Measurements from ENCODE around the gene KCNT2. TPM values are rescaled to one million over a fixed set of nuclear protein-coding genes. Genes with fewer than 3 reads are reported as not detected.

KCNT2 gene
- total RNA-seq, 1 donor from 2014 or later: 29.8 TPM

DNA sequence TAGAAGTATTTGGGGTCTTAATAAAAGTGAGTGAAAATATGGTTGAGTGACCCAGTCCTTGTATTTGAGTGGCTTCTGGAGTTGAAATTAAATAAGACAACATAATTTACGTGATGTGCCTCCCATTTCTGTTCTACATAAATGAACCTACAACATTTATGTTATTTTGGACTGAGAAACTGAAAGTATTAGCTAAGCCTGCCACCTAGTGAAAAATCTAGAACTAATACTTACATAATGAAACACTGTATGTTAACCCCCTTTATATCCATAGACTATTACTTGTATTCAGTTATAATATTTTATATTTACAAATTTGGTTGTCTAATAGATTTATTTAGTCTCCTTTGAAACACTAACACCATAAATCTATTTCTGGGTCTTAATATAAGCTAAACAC is 298.9 kb downstream of the KCNT2 start:
- H3K27me3 Mint-ChIP-seq (ENCODE audit: insufficient read depth, low read depth): no peaks in the 10 kb centered on the region
- peaks cover 6% of the 10 kb centered on the region for H3K36me3 Mint-ChIP-seq
- Histone ChIP-seq H3F3A (ENCODE audit: low read depth) (no peaks in the 10 kb centered on the region), H3K79me2 (ENCODE audit: low read depth) (no peaks in the 10 kb centered on the region), H3K9ac (no peak overlapping the region), H3K4me1 (peaks cover 9% of the 10 kb centered on the region), H3K27me3 (no peaks in the 10 kb centered on the region), H3K9me3 (ENCODE audit: low read depth) (no peaks in the 10 kb centered on the region), H3K36me3 (no peaks in the 10 kb centered on the region), H2AFZ (replicated peaks) (no peak overlapping the region), H3K4me2 (no peak overlapping the region), H3K27ac (no peak overlapping the region), H4K20me1 (ENCODE audit: low read depth) (no peaks in the 10 kb centered on the region), H3K4me3 (no peak overlapping the region)
- no peak for DNase-seq (ENCODE audit: low spot score)
- H3K9me3 Mint-ChIP-seq: no peaks in the 10 kb centered on the region
- no peak overlapping the region for H3K4me3 Mint-ChIP-seq
- no peak for TF ChIP-seq EZH2 (IDR thresholded peaks at IDR 0.05)
- TF ChIP-seq, protein P1, sequence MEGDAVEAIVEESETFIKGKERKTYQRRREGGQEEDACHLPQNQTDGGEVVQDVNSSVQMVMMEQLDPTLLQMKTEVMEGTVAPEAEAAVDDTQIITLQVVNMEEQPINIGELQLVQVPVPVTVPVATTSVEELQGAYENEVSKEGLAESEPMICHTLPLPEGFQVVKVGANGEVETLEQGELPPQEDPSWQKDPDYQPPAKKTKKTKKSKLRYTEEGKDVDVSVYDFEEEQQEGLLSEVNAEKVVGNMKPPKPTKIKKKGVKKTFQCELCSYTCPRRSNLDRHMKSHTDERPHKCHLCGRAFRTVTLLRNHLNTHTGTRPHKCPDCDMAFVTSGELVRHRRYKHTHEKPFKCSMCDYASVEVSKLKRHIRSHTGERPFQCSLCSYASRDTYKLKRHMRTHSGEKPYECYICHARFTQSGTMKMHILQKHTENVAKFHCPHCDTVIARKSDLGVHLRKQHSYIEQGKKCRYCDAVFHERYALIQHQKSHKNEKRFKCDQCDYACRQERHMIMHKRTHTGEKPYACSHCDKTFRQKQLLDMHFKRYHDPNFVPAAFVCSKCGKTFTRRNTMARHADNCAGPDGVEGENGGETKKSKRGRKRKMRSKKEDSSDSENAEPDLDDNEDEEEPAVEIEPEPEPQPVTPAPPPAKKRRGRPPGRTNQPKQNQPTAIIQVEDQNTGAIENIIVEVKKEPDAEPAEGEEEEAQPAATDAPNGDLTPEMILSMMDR (IDR thresholded peaks at IDR 0.05): peak; percentile 23
- no peak for TF ChIP-seq EZH2phosphoT487 (IDR thresholded peaks at IDR 0.05)
- H3K27ac Mint-ChIP-seq: no peak overlapping the region
- H3K4me1 Mint-ChIP-seq: no peaks in the 10 kb centered on the region

DNA sequence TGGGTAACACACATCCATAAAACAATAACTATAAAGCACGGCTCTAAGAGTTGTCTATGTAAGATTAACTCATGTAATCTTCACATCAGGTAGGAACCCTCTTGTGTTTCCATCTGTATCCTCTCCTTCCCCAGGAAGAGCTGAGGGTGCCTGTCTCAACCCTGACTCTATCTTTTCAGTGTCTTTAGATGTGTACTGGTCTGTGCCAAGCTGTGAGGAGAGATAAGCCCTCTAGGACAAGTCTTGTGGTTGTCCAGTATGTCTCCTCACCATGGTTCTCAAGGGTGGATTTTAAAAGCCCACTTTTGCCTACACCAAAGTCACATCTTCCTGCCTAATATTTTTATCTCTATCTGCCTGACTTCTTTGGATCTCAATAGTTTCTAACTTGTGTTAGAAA is 300.1 kb downstream of the KCNT2 start:
- Mint-ChIP-seq H3K36me3 (peaks cover 5% of the 10 kb centered on the region), H3K4me3 (no peak overlapping the region), H3K27me3 (ENCODE audit: insufficient read depth, low read depth) (no peaks in the 10 kb centered on the region), H3K9me3 (no peaks in the 10 kb centered on the region), H3K4me1 (peaks cover 9% of the 10 kb centered on the region), H3K27ac (no peak overlapping the region)
- H3K9ac ChIP-seq: no peak overlapping the region
- H3K4me1 ChIP-seq: peaks cover 16% of the 10 kb centered on the region
- no peaks in the 10 kb centered on the region for H3F3A ChIP-seq (ENCODE audit: low read depth)
- no peak for DNase-seq (ENCODE audit: low spot score)
- no peaks in the 10 kb centered on the region for H4K20me1 ChIP-seq (ENCODE audit: low read depth)
- H3K27ac ChIP-seq: no peak overlapping the region
- no peaks in the 10 kb centered on the region for H3K27me3 ChIP-seq
- H2AFZ ChIP-seq (replicated peaks): no peak overlapping the region
- H3K4me3 ChIP-seq: no peak overlapping the region
- no peaks in the 10 kb centered on the region for H3K36me3 ChIP-seq
- H3K9me3 ChIP-seq (ENCODE audit: low read depth): no peaks in the 10 kb centered on the region
- TF ChIP-seq, protein P1 (IDR thresholded peaks at IDR 0.05): no peak
- no peak for TF ChIP-seq EZH2phosphoT487 (IDR thresholded peaks at IDR 0.05)
- no peak for TF ChIP-seq EZH2 (IDR thresholded peaks at IDR 0.05)
- H3K4me2 ChIP-seq: no peak overlapping the region
- no peaks in the 10 kb centered on the region for H3K79me2 ChIP-seq (ENCODE audit: low read depth)

DNA sequence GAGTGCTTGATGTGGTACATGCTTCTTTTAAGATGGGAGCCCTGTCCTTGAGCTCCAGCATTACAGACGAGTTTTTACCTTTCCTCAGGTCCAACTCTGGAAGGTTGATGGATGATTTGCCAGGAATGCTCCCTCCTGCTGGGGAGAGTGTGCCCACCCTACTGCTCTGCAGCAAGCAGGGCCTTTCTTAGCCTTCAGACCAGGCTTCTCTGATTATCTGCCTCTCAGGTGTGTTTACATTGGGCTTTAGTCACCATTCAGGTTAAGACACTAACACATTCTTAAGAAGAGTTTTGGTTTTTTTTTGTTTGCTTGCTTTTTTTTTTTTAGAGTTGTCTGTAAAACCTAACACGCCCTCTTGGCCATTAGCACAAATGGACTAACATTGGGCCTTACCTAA is 301.8 kb downstream of the KCNT2 start:
- peaks cover 13% of the 10 kb centered on the region for H3K4me1 Mint-ChIP-seq
- H3K9me3 Mint-ChIP-seq: no peaks in the 10 kb centered on the region
- no peak overlapping the region for H3K4me2 ChIP-seq

More for the DNA sequence above, 301.8 kb downstream of the KCNT2 start:
- H4K20me1 ChIP-seq (ENCODE audit: low read depth): no peaks in the 10 kb centered on the region
- H3K4me1 ChIP-seq: peaks cover 23% of the 10 kb centered on the region
- no peaks in the 10 kb centered on the region for H3K27me3 ChIP-seq
- no peak overlapping the region for H3K4me3 ChIP-seq
- Mint-ChIP-seq H3K4me3 (no peak overlapping the region), H3K27ac (no peak overlapping the region), H3K27me3 (ENCODE audit: insufficient read depth, low read depth) (no peaks in the 10 kb centered on the region), H3K36me3 (peaks cover 2% of the 10 kb centered on the region)
- H3K9ac ChIP-seq: no peak overlapping the region
- H3K36me3 ChIP-seq: no peaks in the 10 kb centered on the region
- H3K27ac ChIP-seq: peak overlapping the region; percentile 24
- no peaks in the 10 kb centered on the region for H3K79me2 ChIP-seq (ENCODE audit: low read depth)
- H3F3A ChIP-seq (ENCODE audit: low read depth): no peaks in the 10 kb centered on the region
- H2AFZ ChIP-seq (replicated peaks): no peak overlapping the region
- TF ChIP-seq EZH2phosphoT487 (IDR thresholded peaks at IDR 0.05) (no peak), EZH2 (IDR thresholded peaks at IDR 0.05) (no peak)
- TF ChIP-seq, protein P1 (IDR thresholded peaks at IDR 0.05): no peak
- H3K9me3 ChIP-seq (ENCODE audit: low read depth): no peaks in the 10 kb centered on the region
- DNase-seq (ENCODE audit: low spot score): peak; percentile 8

Measured in neural progenitor cell (in vitro differentiated cells).